Measurements from ENCODE around the gene CDAN1. TPM values are rescaled to one million over a fixed set of nuclear protein-coding genes. Genes with fewer than 3 reads are reported as not detected.

CDAN1 gene
- total RNA-seq, 4 donors from 2014 or later, result 10.0 to 37.0 (median 13.6) TPM

- no peak for DNase-seq
- H3K36me3 ChIP-seq, result peaks cover 0 to 6% (median 0%) of the 10 kb centered on the region in 4 donors
- WGBS, 2 donors (ENCODE audit: low coverage in 1 of 2), result 92% methylated on average over 9 of the region's 9 CpGs; no CpG with 5 or more reads in 1 of the 2 donors
These were observed 45.2 kb downstream of the CDAN1 start for GRCh38 chr15:42691770-42692169.

DNA sequence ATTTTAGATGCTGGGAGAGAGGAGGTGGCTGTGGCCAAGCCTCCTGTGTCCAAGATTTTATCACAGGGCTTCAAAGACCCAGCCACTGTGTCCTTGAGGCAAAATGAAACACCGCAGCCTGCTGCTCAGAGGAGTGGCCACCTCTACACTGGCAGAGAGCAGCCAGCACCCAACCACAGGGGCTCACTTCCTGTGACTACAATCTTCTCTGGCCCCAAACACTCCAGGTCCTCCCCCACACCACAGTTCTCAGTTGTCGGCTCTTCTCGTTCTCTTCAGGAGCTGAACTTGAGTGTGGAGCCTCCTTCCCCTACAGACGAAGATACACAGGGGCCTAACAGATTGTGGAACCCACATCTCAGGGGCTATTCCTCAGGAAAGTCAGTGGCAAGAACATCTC lies 45.6 kb downstream of the CDAN1 start:
- 80% methylated on average over 4 of the region's 4 CpGs; no CpG with 5 or more reads in 1 of the 2 donors for WGBS, 2 donors (ENCODE audit: low coverage in 1 of 2)
- Histone ChIP-seq H3K4me3 (no peak overlapping the region), H3K4me1 (no peaks in the 10 kb centered on the region), H3K27ac (no peak overlapping the region), H3K9me3 (no peaks in the 10 kb centered on the region), H3K36me3 (peaks cover 0 to 6% (median 0%) of the 10 kb centered on the region in 4 donors), H3K27me3 (no peaks in the 10 kb centered on the region)
- TF ChIP-seq, protein P1, sequence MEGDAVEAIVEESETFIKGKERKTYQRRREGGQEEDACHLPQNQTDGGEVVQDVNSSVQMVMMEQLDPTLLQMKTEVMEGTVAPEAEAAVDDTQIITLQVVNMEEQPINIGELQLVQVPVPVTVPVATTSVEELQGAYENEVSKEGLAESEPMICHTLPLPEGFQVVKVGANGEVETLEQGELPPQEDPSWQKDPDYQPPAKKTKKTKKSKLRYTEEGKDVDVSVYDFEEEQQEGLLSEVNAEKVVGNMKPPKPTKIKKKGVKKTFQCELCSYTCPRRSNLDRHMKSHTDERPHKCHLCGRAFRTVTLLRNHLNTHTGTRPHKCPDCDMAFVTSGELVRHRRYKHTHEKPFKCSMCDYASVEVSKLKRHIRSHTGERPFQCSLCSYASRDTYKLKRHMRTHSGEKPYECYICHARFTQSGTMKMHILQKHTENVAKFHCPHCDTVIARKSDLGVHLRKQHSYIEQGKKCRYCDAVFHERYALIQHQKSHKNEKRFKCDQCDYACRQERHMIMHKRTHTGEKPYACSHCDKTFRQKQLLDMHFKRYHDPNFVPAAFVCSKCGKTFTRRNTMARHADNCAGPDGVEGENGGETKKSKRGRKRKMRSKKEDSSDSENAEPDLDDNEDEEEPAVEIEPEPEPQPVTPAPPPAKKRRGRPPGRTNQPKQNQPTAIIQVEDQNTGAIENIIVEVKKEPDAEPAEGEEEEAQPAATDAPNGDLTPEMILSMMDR (IDR thresholded peaks at IDR 0.05), result no peak
- no peak for TF ChIP-seq EP300 (IDR thresholded peaks at IDR 0.05; ENCODE audit: low read depth)
- no peak for DNase-seq
- intact Hi-C loops (cut with DNase I; ENCODE audit: low total_unique reads) (no loop called here), in situ Hi-C loops (cut with MboI; ENCODE audit: low pct_ligation_motif_present in 1 of 4, low pct_unique_long_range_greater_than_20kb in 1 of 4, low sequenced_read_pairs in 3 of 4) (no loop called here)

More at GRCh38 chr15:42691770-42692169, 45.2 kb downstream of the CDAN1 start:
- intact Hi-C loops (cut with DNase I; ENCODE audit: low total_unique reads) (no loop called here), in situ Hi-C loops (cut with MboI; ENCODE audit: low pct_ligation_motif_present in 1 of 4, low pct_unique_long_range_greater_than_20kb in 1 of 4, low sequenced_read_pairs in 3 of 4) (no loop called here)
- TF ChIP-seq POLR2AphosphoS5 (IDR thresholded peaks at IDR 0.05) (no peak), POLR2A (IDR thresholded peaks at IDR 0.05) (no peak), EP300 (IDR thresholded peaks at IDR 0.05; ENCODE audit: low read depth) (no peak)
- TF ChIP-seq, protein P1 (IDR thresholded peaks at IDR 0.05), result no peak
- Histone ChIP-seq H3K27ac (no peak overlapping the region), H3K4me1 (no peaks in the 10 kb centered on the region), H3K27me3 (no peaks in the 10 kb centered on the region), H3K4me3 (no peak overlapping the region), H3K9me3 (no peaks in the 10 kb centered on the region)

DNA sequence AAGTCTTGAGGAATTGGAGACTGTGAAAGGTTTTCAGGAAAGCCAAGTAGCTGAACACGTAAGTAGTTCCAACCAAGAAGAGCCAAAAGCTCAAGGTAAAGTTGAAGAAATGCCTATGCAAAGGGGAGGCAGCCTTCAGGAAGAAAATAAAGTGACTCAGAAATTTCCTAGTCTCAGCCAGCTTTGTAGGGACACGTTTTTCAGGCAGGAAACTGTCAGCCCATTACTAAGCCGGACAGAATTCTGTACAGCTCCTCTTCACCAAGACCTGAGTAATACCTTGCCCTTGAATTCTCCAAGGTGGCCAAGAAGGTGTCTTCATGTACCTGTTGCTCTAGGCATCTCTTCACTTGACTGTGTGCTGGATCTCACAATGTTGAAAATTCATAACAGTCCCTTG lies 48.6 kb downstream of the CDAN1 start:
- TF ChIP-seq EP300 (IDR thresholded peaks at IDR 0.05; ENCODE audit: low read depth) (no peak), POLR2A (IDR thresholded peaks at IDR 0.05) (no peak), POLR2AphosphoS5 (IDR thresholded peaks at IDR 0.05) (no peak)
- TF ChIP-seq, protein P1 (IDR thresholded peaks at IDR 0.05), result no peak
- no peak for DNase-seq
- Histone ChIP-seq H3K27ac (no peak overlapping the region), H3K36me3 (peaks cover 0 to 13% (median 0%) of the 10 kb centered on the region in 4 donors), H3K4me3 (no peak overlapping the region), H3K27me3 (no peaks in the 10 kb centered on the region), H3K4me1 (no peaks in the 10 kb centered on the region), H3K9me3 (no peaks in the 10 kb centered on the region)
- intact Hi-C loops (cut with DNase I; ENCODE audit: low total_unique reads), result no loop called here
- WGBS, 2 donors (ENCODE audit: low coverage in 1 of 2), result 72 to 82% methylated on average over 3 of the region's 3 CpGs
- in situ Hi-C loops (cut with MboI; ENCODE audit: low pct_ligation_motif_present in 1 of 4, low pct_unique_long_range_greater_than_20kb in 1 of 4, low sequenced_read_pairs in 3 of 4), result no loop called here

DNA sequence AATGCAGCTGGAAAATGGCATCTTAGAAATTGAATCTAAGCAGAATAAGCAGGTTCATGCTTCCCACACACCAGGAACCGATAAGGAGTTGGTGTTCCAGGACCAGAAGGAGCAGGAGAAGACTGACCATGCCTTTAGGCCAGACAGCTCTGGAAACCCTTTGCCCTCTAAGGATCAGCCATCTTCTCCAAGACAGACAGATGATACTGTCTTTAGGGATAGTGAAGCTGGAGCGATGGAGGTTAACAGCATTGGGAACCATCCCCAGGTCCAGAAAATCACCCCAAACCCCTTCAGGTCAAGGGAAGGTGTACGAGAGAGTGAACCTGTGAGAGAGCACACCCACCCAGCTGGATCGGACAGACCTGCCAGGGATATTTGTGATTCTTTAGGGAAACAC lies 49.2 kb downstream of the CDAN1 start:
- no peaks in the 10 kb centered on the region for H3K9me3 ChIP-seq
- no peaks in the 10 kb centered on the region for H3K4me1 ChIP-seq
- intact Hi-C loops (cut with DNase I; ENCODE audit: low total_unique reads), result no loop called here
- no peak for TF ChIP-seq POLR2AphosphoS5 (IDR thresholded peaks at IDR 0.05)
- TF ChIP-seq EP300 (IDR thresholded peaks at IDR 0.05; ENCODE audit: low read depth), result no peak
- TF ChIP-seq POLR2A (IDR thresholded peaks at IDR 0.05), result no peak
- TF ChIP-seq, protein P1 (IDR thresholded peaks at IDR 0.05), result no peak
- no peaks in the 10 kb centered on the region for H3K27me3 ChIP-seq
- H3K4me3 ChIP-seq, result no peak overlapping the region
- H3K27ac ChIP-seq, result no peak overlapping the region
- peaks cover 0 to 13% (median 1%) of the 10 kb centered on the region in 4 donors for H3K36me3 ChIP-seq
- 98% methylated on average over 4 of the region's 4 CpGs; no CpG with 5 or more reads in 1 of the 2 donors for WGBS, 2 donors (ENCODE audit: low coverage in 1 of 2)
- in situ Hi-C loops (cut with MboI; ENCODE audit: low pct_ligation_motif_present in 1 of 4, low pct_unique_long_range_greater_than_20kb in 1 of 4, low sequenced_read_pairs in 3 of 4), result no loop called here
- no peak for DNase-seq

Data from transverse colon (tissue), 4 donors.